Mucosa of descending colon (tissue), 3 donors: ENCODE results near the gene MTFMT. TPM values are rescaled to one million over a fixed set of nuclear protein-coding genes. Genes with fewer than 3 reads are reported as not detected.

Experiments used
- ATAC-seq: fragments of 200-7000 bp; cut with Tn5 transposase; one replicate; pipeline ENCODE4 v1.9.1; 2020; ENCODE audit warnings: mild to moderate bottlenecking, moderate library complexity
- DNase-seq, 3 donors: peaks; one replicate each; pipeline ENCODE4 v3.0.0-alpha.2; 2020
- H3K36me3 ChIP-seq: fragments of 200-600 bp; one replicate; pipeline ENCODE4 v1.8.0; 2021; ENCODE audit warnings: low read depth, mild to moderate bottlenecking
- H3K4me1 ChIP-seq: fragments of 200-600 bp; one replicate; pipeline ENCODE4 v1.8.0; 2021; ENCODE audit warnings: low read depth, mild to moderate bottlenecking
- H3K4me3 ChIP-seq: fragments of 200-600 bp; one replicate; pipeline ENCODE4 v1.8.0; 2021; ENCODE audit warnings: mild to moderate bottlenecking
- H3K9me3 ChIP-seq: fragments of 200-600 bp; one replicate; pipeline ENCODE4 v1.8.0; 2021; ENCODE audit warnings: mild to moderate bottlenecking
- intact Hi-C, 2 donors: fragments of 100-400 bp; cut with DNase I in 1 of 2; cut with micrococcal nuclease in 1 of 2; formaldehyde crosslinking; loops; one replicate each; pipeline versions ENCODE4 v1.11.0 to v1.11.1; 2022; cut with DNase I, micrococcal nuclease
- total RNA-seq, 3 donors: library from RNA; stranded (reverse); fragmentation: NEBNext Ultra II Directional in 2 of 3; extraction: Animal tissue kit (Norgen Biotek cat#: 25700) in 2 of 3; gene quantifications; one replicate each; pipeline versions ENCODE4 v1.2.1 to v1.2.4, GENCODE V29; 2021 to 2023
- TF ChIP-seq, protein P1 (sequence below): fragments of 200-600 bp; IDR thresholded peaks from one replicate; pipeline ENCODE4 v1.8.0; 2022; ENCODE audit warnings: antibody characterized with exemption, mild to moderate bottlenecking
- donor health status: DM: no; HTN: no; CAD: no; lungs with moderate emphysema.
- donor health status: DM: no; HTN: no; CAD: no.
- donor health status: DM: no; HTN: yes; CAD: no.

MTFMT gene
- total RNA-seq, 3 donors from 2014 or later = 17.5 to 24.0 (median 19.2) TPM

DNA sequence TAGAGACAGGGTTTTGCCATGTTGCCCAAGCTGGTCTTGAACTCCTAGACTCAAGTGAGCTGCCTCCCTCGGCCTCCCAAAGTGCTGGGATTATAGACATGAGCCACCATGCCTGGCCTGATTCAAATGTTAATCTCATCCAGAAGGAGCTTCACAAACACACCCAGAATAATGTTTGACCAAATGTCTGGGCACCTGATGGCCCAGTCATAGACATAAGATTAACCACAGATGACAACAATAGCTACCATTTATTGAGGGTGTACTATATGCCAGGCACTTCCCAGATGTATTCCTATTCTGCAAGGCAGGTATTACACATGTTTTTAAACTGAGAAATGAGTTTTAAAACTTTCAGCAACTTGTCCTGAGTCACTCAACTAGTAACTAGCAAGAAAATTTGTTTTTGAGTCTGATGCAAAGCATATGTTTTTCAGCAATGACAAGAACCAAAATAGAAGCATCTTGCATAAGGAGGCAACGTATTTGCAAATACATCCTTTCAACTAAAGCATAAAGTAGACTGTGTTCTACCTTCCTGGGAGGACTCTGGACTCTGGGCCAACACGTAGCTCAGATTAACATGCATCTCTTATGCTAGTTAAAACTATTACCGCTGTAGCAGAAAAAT is 31.6 kb downstream of the MTFMT start:
- intact Hi-C loops = no loop called here
- TF ChIP-seq, protein P1, sequence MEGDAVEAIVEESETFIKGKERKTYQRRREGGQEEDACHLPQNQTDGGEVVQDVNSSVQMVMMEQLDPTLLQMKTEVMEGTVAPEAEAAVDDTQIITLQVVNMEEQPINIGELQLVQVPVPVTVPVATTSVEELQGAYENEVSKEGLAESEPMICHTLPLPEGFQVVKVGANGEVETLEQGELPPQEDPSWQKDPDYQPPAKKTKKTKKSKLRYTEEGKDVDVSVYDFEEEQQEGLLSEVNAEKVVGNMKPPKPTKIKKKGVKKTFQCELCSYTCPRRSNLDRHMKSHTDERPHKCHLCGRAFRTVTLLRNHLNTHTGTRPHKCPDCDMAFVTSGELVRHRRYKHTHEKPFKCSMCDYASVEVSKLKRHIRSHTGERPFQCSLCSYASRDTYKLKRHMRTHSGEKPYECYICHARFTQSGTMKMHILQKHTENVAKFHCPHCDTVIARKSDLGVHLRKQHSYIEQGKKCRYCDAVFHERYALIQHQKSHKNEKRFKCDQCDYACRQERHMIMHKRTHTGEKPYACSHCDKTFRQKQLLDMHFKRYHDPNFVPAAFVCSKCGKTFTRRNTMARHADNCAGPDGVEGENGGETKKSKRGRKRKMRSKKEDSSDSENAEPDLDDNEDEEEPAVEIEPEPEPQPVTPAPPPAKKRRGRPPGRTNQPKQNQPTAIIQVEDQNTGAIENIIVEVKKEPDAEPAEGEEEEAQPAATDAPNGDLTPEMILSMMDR = no peak
- DNase-seq = no peak

DNA sequence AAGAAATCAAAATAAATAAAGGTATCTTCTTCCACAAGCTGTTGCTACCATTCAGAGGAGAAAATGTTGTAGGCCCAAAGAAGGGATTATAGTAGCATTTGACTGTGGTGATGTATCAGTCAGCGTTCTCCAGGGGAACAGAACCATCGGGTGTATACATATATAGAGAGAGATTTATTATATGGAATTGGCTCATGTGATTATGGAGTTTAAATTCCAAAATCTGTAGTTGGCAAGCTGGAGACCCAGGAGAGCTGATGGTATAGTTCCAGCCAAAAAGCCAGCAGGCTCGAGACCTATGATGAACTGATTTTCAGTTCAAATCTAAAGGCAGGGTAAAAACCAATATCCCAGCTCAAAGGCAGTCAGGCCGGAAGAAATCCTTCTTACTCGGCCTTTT is 32.4 kb downstream of the MTFMT start:
- intact Hi-C loops = no loop called here
- H3K4me1 ChIP-seq = no peaks in the 10 kb centered on the region
- DNase-seq (no peak), ATAC-seq (no peak)
- TF ChIP-seq, protein P1 = no peak
- no peak overlapping the region for H3K4me3 ChIP-seq
- H3K36me3 ChIP-seq = no peaks in the 10 kb centered on the region
- H3K9me3 ChIP-seq = no peaks in the 10 kb centered on the region

More for the DNA sequence above, 31.6 kb downstream of the MTFMT start:
- H3K36me3 ChIP-seq = no peaks in the 10 kb centered on the region
- ATAC-seq = no peak
- H3K9me3 ChIP-seq = no peaks in the 10 kb centered on the region
- no peaks in the 10 kb centered on the region for H3K4me1 ChIP-seq
- no peak overlapping the region for H3K4me3 ChIP-seq

DNA sequence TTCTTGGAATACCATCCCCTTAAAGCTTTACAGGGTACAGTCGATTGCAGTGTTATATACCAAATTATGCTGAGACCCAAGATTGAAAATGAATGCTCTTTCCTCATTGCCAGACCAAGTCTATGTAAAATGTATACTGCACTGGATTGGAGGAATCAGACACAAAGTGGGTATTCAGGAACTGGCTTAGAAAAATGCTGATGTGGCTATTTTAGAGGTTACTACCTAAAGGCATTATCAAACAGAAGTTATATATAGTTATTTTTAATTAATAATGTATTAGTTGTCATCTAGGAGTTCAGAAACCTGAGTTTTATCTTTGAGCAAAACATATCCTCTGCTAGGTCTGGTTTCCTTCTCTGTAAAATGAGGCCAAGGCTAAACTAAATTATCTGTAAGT is 36.1 kb downstream of the MTFMT start:
- intact Hi-C loops = no loop called here
- no peak for DNase-seq
- no peak for ATAC-seq
- H3K4me3 ChIP-seq = no peak overlapping the region
- H3K36me3 ChIP-seq = no peaks in the 10 kb centered on the region
- peaks cover 6% of the 10 kb centered on the region for H3K4me1 ChIP-seq
- H3K9me3 ChIP-seq = no peaks in the 10 kb centered on the region
- TF ChIP-seq, protein P1 = no peak

DNA sequence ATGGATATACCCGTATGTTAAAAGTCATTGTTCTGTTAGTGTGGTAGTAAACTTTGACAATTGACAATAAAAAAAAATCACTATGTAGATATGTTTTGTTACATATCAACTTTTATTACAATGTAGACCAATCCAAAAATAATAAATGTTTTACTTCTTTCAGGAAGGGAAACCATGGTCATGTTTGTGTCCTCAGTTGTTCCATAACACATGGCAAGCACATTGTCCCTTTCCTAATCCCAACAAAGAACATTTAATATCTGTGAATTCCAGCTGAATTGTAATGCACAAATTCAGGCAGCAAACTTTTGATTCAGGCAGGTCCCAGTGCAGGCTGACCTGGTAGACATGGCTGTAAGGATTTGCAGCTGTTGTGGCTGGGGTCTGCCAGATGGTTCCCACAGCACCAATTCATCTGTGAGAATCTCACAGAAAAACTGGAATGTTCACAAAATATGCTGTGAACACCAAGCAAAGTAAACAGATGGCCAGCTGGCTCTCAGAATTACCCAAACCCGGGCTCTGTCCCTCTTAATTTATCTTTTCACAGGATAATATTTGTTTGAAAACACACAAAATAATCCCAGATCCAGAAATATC is 37.8 kb downstream of the MTFMT start:
- no peaks in the 10 kb centered on the region for H3K9me3 ChIP-seq
- ATAC-seq = no peak
- H3K4me3 ChIP-seq = no peak overlapping the region
- DNase-seq = no peak
- TF ChIP-seq, protein P1 = no peak
- H3K36me3 ChIP-seq = no peaks in the 10 kb centered on the region
- peaks cover 6% of the 10 kb centered on the region for H3K4me1 ChIP-seq
- intact Hi-C loops = no loop called here

DNA sequence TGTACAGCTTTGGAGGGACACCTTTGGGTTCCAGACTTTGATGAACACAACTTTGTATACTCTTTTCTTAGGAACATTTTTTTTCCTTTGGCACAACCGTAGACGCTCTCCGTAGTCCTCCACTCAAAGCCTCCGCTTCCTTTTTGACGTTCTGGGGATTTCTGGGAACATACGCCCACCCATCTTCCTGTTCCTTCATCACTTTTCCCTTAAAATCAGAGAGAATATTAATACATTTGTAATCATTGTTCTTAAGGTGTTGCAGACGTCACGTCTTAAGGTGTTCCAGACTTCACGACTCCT is 39.3 kb downstream of the MTFMT start:
- no peaks in the 10 kb centered on the region for H3K9me3 ChIP-seq
- TF ChIP-seq, protein P1 = no peak
- ATAC-seq (no peak), DNase-seq (no peak)
- peaks cover 10% of the 10 kb centered on the region for H3K4me1 ChIP-seq
- intact Hi-C loops = no loop called here
- no peaks in the 10 kb centered on the region for H3K36me3 ChIP-seq
- H3K4me3 ChIP-seq = peak overlapping the region; percentile 73
